ENCODE measurements around the gene C16orf87. TPM values are rescaled to one million over a fixed set of nuclear protein-coding genes. Genes with fewer than 3 reads are reported as not detected.
"Not testable (repeated sequence)": the region's sequence is repeated elsewhere in the genome, so short reads cannot be mapped to it uniquely, and the experiment has no call there.

Gene C16orf87
- total RNA-seq, 1 donor = 9.8 TPM

DNA sequence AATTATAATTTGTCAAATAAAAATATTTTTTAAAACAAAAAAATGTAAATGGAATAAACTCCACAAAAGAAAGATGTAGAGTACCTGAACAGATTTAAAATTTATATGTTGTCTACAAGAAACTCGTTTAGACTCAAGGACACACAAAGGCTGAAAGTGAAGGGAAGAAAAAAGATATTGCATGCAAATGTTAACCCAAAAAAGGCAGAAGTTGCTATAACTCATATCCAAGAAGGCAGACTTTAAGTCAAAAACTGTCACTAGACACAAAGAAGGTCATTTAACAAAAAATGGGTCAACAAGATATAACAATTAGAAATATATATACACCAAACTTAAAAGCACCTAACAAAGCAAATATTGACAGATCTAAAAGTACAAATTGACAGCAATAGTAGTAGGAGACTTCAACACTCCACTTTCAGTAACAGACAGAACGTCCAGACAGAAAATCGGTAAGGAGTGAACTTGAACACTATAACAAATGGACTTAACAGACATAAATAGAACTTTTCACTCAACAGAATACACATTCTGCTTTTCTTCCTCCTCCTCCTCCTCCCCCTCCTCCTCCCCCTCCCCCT, 42.0 kb downstream of the C16orf87 start:
- DNase-seq (ENCODE audit: insufficient read length, low spot score, missing footprints) = no peak
- Histone ChIP-seq H3K36me3 (ENCODE audit: insufficient read depth, low read length) (no peaks in the 10 kb centered on the region), H3K4me1 (ENCODE audit: insufficient read depth, low read length) (peaks cover 3% of the 10 kb centered on the region), H3K79me2 (ENCODE audit: insufficient read depth, low read length) (no peaks in the 10 kb centered on the region), H4K20me1 (ENCODE audit: insufficient read depth, low read length) (no peaks in the 10 kb centered on the region), H3K4me2 (ENCODE audit: insufficient read depth, low read length) (no peak overlapping the region), H3K27me3 (ENCODE audit: insufficient read depth, low read length) (no peaks in the 10 kb centered on the region), H3K27ac (ENCODE audit: low read depth, low read length) (no peak overlapping the region), H3K4me3 (ENCODE audit: insufficient read depth, low read length) (no peak overlapping the region), H3K9me3 (ENCODE audit: low read depth, low read length) (no peaks in the 10 kb centered on the region), H2AFZ (ENCODE audit: low read length) (no peak overlapping the region)
- TF ChIP-seq, protein P1, sequence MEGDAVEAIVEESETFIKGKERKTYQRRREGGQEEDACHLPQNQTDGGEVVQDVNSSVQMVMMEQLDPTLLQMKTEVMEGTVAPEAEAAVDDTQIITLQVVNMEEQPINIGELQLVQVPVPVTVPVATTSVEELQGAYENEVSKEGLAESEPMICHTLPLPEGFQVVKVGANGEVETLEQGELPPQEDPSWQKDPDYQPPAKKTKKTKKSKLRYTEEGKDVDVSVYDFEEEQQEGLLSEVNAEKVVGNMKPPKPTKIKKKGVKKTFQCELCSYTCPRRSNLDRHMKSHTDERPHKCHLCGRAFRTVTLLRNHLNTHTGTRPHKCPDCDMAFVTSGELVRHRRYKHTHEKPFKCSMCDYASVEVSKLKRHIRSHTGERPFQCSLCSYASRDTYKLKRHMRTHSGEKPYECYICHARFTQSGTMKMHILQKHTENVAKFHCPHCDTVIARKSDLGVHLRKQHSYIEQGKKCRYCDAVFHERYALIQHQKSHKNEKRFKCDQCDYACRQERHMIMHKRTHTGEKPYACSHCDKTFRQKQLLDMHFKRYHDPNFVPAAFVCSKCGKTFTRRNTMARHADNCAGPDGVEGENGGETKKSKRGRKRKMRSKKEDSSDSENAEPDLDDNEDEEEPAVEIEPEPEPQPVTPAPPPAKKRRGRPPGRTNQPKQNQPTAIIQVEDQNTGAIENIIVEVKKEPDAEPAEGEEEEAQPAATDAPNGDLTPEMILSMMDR (IDR thresholded peaks at IDR 0.05; ENCODE audit: extremely low read depth, low read depth, low read length) = no peak

DNA sequence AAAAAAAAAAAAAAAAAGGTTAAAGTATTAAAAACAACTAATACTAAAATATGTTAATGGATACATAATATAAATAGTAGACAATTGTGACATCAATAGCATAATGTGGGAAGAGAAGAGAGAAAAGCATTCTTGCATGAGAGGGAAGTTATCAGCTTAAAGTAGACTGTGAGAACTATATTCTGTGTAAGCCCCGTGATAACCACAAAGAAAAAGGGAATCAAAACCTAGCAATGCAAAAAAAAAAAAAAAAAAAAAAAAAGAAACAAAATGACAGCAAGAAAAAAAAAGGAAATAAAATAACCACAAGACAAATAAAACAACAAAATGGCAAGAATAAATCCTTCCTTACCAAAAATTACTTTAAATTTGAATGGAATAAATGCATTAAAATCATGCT, 43.1 kb downstream of the C16orf87 start:
- TF ChIP-seq, protein P1 (IDR thresholded peaks at IDR 0.05; ENCODE audit: extremely low read depth, low read depth, low read length) = no peak
- Histone ChIP-seq H3K4me2 (ENCODE audit: insufficient read depth, low read length) (no peak overlapping the region), H2AFZ (ENCODE audit: low read length) (no peak overlapping the region), H3K27ac (ENCODE audit: low read depth, low read length) (no peak overlapping the region), H3K4me3 (ENCODE audit: insufficient read depth, low read length) (no peak overlapping the region), H3K79me2 (ENCODE audit: insufficient read depth, low read length) (no peaks in the 10 kb centered on the region), H4K20me1 (ENCODE audit: insufficient read depth, low read length) (no peaks in the 10 kb centered on the region), H3K9me3 (ENCODE audit: low read depth, low read length) (no peaks in the 10 kb centered on the region), H3K4me1 (ENCODE audit: insufficient read depth, low read length) (peaks cover 3% of the 10 kb centered on the region), H3K36me3 (ENCODE audit: insufficient read depth, low read length) (no peaks in the 10 kb centered on the region), H3K27me3 (ENCODE audit: insufficient read depth, low read length) (no peaks in the 10 kb centered on the region)
- no peak for DNase-seq (ENCODE audit: insufficient read length, low spot score, missing footprints)

DNA sequence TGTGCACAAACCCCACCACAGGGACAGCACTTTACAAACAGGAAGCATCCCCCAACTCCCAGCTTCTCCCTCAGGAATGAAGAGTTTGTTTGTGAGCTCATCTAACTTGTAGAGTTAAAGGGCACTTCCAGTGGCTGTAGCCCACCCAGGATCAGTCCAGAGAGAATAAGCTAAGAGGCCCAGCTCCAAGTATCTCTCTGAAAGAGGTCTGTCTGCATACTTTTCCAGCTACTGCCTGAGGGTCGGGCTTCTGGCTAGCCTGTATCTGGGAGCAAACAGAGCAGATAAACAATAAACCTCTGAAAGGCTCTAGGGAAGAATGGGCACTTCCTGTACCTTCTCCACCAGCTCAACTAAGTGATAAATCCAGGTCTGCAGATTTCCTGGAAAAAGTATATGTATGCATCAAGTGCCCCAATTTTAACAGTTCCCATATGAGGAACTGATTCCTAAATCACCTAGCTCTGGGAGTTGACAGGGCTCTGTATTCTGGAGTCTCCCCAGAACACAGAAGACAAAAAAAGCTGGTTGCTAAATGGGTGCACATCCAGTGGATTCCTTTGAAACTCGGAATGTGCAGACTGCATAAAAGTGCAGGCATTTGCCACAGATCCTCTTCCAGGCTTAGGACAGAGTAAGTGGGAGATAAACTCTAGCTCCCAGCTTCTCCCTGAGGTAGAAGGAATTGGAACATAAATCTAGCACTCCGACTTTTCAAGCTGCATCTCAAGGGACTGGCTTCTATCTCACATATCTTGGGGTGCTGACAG, 45.7 kb downstream of the C16orf87 start:
- TF ChIP-seq, protein P1 (IDR thresholded peaks at IDR 0.05; ENCODE audit: extremely low read depth, low read depth, low read length) = no peak

DNA sequence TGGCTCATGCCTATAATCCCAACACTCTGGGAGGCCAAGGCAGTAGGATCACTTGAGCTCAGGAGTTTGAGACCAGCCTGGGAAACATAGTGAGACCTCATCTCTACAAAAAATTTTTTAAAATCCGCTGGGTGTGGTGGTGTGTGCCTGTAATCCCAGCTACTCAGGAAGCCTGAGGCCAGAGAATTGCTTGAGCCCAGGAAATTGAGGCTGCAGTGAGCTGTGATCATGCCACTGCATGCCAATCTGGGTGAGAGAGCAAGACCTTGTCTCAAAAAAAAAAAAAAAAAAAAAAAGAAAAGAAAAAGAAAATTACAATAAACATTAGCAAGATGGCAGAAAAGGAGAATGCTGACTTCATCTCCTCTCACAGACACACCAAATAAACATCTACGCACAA, 46.4 kb downstream of the C16orf87 start:
- H3K4me3 ChIP-seq (ENCODE audit: insufficient read depth, low read length); H3K4me2 ChIP-seq (ENCODE audit: insufficient read depth, low read length); H3K27ac ChIP-seq (ENCODE audit: low read depth, low read length); H3K79me2 ChIP-seq (ENCODE audit: insufficient read depth, low read length); H3K27me3 ChIP-seq (ENCODE audit: insufficient read depth, low read length); H3K4me1 ChIP-seq (ENCODE audit: insufficient read depth, low read length); H3K36me3 ChIP-seq (ENCODE audit: insufficient read depth, low read length); H4K20me1 ChIP-seq (ENCODE audit: insufficient read depth, low read length); H2AFZ ChIP-seq (ENCODE audit: low read length); DNase-seq (ENCODE audit: insufficient read length, low spot score, missing footprints); H3K9me3 ChIP-seq (ENCODE audit: low read depth, low read length): not testable (repeated sequence)

More for the DNA sequence above, 45.7 kb downstream of the C16orf87 start:
- no peaks in the 10 kb centered on the region for H3K36me3 ChIP-seq (ENCODE audit: insufficient read depth, low read length)
- H3K4me3 ChIP-seq (ENCODE audit: insufficient read depth, low read length) = no peak overlapping the region
- no peaks in the 10 kb centered on the region for H4K20me1 ChIP-seq (ENCODE audit: insufficient read depth, low read length)
- peaks cover 1% of the 10 kb centered on the region for H3K4me1 ChIP-seq (ENCODE audit: insufficient read depth, low read length)
- no peaks in the 10 kb centered on the region for H3K79me2 ChIP-seq (ENCODE audit: insufficient read depth, low read length)
- H3K27me3 ChIP-seq (ENCODE audit: insufficient read depth, low read length) = no peaks in the 10 kb centered on the region
- no peak overlapping the region for H3K4me2 ChIP-seq (ENCODE audit: insufficient read depth, low read length)
- no peak for DNase-seq (ENCODE audit: insufficient read length, low spot score, missing footprints)
- H2AFZ ChIP-seq (ENCODE audit: low read length) = no peak overlapping the region
- no peak overlapping the region for H3K27ac ChIP-seq (ENCODE audit: low read depth, low read length)
- H3K9me3 ChIP-seq (ENCODE audit: low read depth, low read length) = no peaks in the 10 kb centered on the region
